ENCODE results near the gene LHX3.

GRCh38 chr9:136207616-136208015 is 2.7 kb upstream of the LHX3 start:
- TF ChIP-seq, protein P1, sequence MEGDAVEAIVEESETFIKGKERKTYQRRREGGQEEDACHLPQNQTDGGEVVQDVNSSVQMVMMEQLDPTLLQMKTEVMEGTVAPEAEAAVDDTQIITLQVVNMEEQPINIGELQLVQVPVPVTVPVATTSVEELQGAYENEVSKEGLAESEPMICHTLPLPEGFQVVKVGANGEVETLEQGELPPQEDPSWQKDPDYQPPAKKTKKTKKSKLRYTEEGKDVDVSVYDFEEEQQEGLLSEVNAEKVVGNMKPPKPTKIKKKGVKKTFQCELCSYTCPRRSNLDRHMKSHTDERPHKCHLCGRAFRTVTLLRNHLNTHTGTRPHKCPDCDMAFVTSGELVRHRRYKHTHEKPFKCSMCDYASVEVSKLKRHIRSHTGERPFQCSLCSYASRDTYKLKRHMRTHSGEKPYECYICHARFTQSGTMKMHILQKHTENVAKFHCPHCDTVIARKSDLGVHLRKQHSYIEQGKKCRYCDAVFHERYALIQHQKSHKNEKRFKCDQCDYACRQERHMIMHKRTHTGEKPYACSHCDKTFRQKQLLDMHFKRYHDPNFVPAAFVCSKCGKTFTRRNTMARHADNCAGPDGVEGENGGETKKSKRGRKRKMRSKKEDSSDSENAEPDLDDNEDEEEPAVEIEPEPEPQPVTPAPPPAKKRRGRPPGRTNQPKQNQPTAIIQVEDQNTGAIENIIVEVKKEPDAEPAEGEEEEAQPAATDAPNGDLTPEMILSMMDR (conservative IDR thresholded peaks at IDR 0.05; ENCODE audit: low read length): no peak
- TF ChIP-seq EZH2phosphoT487 (IDR thresholded peaks at IDR 0.05; ENCODE audit: borderline replicate concordance): no peak
